Body of pancreas (tissue), 4 donors: ENCODE data around the gene LAMA2. TPM values are rescaled to one million over a fixed set of nuclear protein-coding genes. Genes with fewer than 3 reads are reported as not detected.

Experiments
- ATAC-seq: fragments of 150-250 bp; one replicate; pipeline ENCODE4 v1.9.1; 2016
- DNase-seq, 4 donors: peaks; one replicate each; pipeline ENCODE4 v3.0.0-alpha.2; 2019
- H3K27ac ChIP-seq, 4 donors: fragments of 200-600 bp; sonication (generic); 1 replicate in 3 of 4; 2 replicates in 1 of 4; pipeline versions ENCODE4 v1.5.1 to v1.6.1; 2016 to 2019; ENCODE audit warnings: mild to moderate bottlenecking in 1 of 4, mixed read lengths in 1 of 4, moderate library complexity in 1 of 4
- H3K27me3 ChIP-seq, 2 donors: fragments of 200-600 bp; sonication (generic); one replicate each; pipeline ENCODE4 v1.6.0; 2016; ENCODE audit warnings: mild to moderate bottlenecking in 1 of 2
- H3K36me3 ChIP-seq, 2 donors: fragments of 200-600 bp; sonication (generic); replicated peaks in 1 of 2; 2 replicates each; pipeline ENCODE4 v1.5.1; 2016; ENCODE audit warnings: low read depth in 2 of 2; ENCODE audit not compliant: insufficient read depth in 1 of 2
- H3K4me1 ChIP-seq: fragments of 200-600 bp; sonication (generic); one replicate; pipeline ENCODE4 v1.6.0; 2016
- H3K4me3 ChIP-seq, 2 donors: fragments of 200-600 bp; sonication (generic); 1 replicate in 1 of 2; 2 replicates in 1 of 2; pipeline ENCODE4 v1.5.1; 2016 to 2019
- H3K9me3 ChIP-seq, 3 donors: fragments of 200-600 bp; sonication (generic); 1 replicate in 2 of 3; 2 replicates in 1 of 3; pipeline ENCODE4 v1.5.1; 2016
- POLR2A ChIP-seq, 3 donors: fragments of 450-650 bp; IDR thresholded peaks; one replicate each; pipeline ENCODE4 v1.6.1; 2016; ENCODE audit warnings: antibody characterized with exemption in 3 of 3, mild to moderate bottlenecking in 2 of 3
- WGBS, 2 donors: methylation state at CpG; one replicate each; pipeline ENCODE4 v1.1.5; 2017; 5-methylcytosine and 5-hydroxymethylcytosine counted together
- intact Hi-C: fragments of 100-400 bp; cut with DNase I; formaldehyde crosslinking; loops from one replicate; pipeline ENCODE4 v1.15.1; 2023
- total RNA-seq, 2 donors: library from RNA; depleted of rRNA; stranded (reverse); fragments of >200 nt; gene quantifications; one replicate each; pipeline ENCODE4 v1.1.0, GENCODE V29; 2016
- TF ChIP-seq, protein P1 (sequence below), 7 experiments: fragments of 450-650 bp in 4 of 7; fragments of 200-600 bp in 3 of 7; sonication (generic) in 3 of 7; IDR thresholded peaks; one replicate each; pipeline ENCODE4 v1.5.1; 2016 to 2019; ENCODE audit warnings: antibody characterized with exemption in 7 of 7

Gene LAMA2
- total RNA-seq, 2 donors from 2014 or later = 43.3 to 54.7 TPM

DNA sequence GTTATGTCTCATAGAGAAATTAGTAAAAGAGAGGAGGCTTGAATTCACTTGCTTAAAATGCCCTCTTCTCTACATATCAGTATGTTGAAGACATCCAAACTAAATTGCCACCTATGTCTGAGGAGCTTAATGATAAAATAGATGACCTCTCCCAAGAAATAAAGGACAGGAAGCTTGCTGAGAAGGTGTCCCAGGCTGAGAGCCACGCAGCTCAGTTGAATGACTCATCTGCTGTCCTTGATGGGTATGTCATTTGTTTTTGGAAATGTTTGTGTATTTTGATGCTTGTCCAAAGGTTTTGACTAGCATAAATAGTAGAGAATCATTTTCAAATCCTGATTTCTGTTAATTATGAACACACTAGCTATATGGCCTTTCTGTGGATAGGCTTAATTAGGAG is 519.3 kb downstream of the LAMA2 start:
- no peak overlapping the region for H3K27ac ChIP-seq
- ATAC-seq (no peak), DNase-seq (no peak)
- TF ChIP-seq, protein P1, sequence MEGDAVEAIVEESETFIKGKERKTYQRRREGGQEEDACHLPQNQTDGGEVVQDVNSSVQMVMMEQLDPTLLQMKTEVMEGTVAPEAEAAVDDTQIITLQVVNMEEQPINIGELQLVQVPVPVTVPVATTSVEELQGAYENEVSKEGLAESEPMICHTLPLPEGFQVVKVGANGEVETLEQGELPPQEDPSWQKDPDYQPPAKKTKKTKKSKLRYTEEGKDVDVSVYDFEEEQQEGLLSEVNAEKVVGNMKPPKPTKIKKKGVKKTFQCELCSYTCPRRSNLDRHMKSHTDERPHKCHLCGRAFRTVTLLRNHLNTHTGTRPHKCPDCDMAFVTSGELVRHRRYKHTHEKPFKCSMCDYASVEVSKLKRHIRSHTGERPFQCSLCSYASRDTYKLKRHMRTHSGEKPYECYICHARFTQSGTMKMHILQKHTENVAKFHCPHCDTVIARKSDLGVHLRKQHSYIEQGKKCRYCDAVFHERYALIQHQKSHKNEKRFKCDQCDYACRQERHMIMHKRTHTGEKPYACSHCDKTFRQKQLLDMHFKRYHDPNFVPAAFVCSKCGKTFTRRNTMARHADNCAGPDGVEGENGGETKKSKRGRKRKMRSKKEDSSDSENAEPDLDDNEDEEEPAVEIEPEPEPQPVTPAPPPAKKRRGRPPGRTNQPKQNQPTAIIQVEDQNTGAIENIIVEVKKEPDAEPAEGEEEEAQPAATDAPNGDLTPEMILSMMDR (IDR thresholded peaks at IDR 0.05) = no peak
- TF ChIP-seq POLR2A (IDR thresholded peaks at IDR 0.05) = no peak
- H3K4me3 ChIP-seq = no peak overlapping the region
- no peaks in the 10 kb centered on the region for H3K4me1 ChIP-seq
- no peaks in the 10 kb centered on the region for H3K9me3 ChIP-seq
- H3K27me3 ChIP-seq = no peaks in the 10 kb centered on the region
- 39 to 43% methylated on average over 1 of the region's 1 CpG for WGBS, 2 donors
- intact Hi-C loops = no loop called here
- no peaks in the 10 kb centered on the region for H3K36me3 ChIP-seq

DNA sequence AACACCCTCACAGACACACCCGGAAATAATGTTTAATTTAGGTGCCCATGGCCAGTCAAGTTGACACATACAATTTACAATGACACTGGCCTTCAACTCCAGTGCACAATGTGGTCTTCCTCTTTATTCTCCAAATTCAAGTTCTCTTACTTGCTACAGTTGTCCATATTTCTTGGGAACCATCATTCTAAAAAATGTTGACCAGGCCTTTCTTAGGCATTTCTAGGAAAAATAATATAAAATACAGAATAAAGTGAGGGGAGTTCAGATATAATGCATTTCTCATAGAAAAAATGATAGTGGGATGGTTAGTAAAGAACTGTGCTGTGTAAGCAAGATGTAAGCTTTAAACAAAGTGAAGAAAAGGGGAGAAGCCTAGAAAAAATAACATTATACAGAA is 528.2 kb downstream of the LAMA2 start:
- intact Hi-C loops = no loop called here
- H3K36me3 ChIP-seq = no peaks in the 10 kb centered on the region
- ATAC-seq = no peak

DNA sequence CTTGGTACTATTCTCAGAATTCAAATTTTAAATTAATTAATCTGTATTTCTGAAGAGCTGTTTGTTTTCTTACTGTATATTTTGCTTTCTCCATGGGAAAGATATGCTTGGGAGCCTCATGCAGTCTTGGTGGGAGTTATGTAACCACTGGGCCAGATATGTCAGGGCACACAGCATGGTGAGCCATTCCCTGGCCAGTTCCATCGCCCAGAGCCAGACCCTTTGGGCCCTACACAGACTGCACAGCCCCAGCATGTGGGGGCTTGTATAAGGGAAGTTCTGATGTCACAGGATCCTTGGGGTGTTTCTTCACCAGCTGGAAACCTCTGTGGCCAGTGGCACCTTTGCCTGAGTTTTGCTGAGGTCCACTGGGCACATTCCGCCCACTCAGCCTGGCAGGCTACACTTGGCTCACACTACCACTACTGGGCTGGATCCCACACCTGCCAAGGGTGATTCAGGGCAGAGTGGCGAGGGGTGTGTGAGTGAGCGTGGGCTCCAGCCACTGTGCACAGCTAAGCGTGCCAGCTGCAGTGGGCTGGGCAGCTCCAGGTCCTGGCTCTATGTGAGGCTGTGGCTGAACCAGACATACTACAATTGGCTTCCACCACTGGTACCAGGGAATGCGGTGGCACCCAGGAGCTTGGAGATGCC is 533.5 kb downstream of the LAMA2 start:
- Histone ChIP-seq H3K4me3 (no peak overlapping the region), H3K36me3 (no peaks in the 10 kb centered on the region), H3K27me3 (no peaks in the 10 kb centered on the region), H3K4me1 (no peaks in the 10 kb centered on the region), H3K27ac (no peak overlapping the region), H3K9me3 (no peaks in the 10 kb centered on the region)
- ATAC-seq (no peak), DNase-seq (no peak)
- TF ChIP-seq POLR2A (IDR thresholded peaks at IDR 0.05) = no peak
- TF ChIP-seq, protein P1 (IDR thresholded peaks at IDR 0.05) = no peak
- intact Hi-C loops = no loop called here
- WGBS, 2 donors = 87 to 92% methylated on average over 2 to 6 of the region's 6 CpGs

More for the DNA sequence above, 528.2 kb downstream of the LAMA2 start:
- Histone ChIP-seq H3K9me3 (no peaks in the 10 kb centered on the region), H3K27me3 (no peaks in the 10 kb centered on the region), H3K4me1 (no peaks in the 10 kb centered on the region), H3K4me3 (no peak overlapping the region), H3K27ac (no peak overlapping the region)
- no peak for DNase-seq
- 86 to 89% methylated on average over 1 of the region's 1 CpG for WGBS, 2 donors
- TF ChIP-seq POLR2A (IDR thresholded peaks at IDR 0.05) = no peak
- TF ChIP-seq, protein P1 (IDR thresholded peaks at IDR 0.05) = no peak

DNA sequence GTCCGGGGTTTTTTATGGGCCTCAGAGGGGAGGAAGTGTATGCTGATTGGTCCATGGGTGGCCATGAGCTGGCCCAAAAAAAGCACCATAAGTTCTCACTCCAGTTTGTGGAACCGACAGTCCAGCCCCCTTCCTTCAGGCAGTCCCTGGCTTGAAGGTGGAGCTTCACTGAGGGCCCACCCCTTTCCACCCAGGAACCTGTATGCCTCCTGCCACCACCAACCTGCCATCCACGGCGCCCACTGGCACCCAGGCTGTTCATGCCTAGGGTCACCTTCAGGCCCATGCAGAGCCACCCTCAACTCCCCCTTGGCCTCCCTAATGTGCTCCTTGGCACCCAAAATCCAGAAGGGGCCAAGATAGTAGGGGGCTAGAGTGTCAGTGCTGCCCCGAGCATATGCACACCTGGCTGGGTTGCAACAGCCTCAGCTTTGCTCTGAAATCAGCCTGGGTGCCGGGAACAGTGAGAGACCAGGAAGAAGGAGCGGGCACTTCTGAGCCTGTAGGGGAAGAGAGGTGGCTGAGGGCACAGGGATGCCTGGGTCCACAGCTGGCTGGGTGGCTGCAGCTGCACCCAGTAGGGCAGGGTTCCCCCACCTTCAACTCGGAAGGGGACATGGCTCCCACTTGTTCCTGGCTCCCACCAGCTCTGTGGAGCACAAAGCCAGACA is 534.6 kb downstream of the LAMA2 start:
- DNase-seq (no peak), ATAC-seq (no peak)
- Histone ChIP-seq H3K27me3 (no peaks in the 10 kb centered on the region), H3K4me3 (no peak overlapping the region), H3K36me3 (no peaks in the 10 kb centered on the region), H3K9me3 (no peaks in the 10 kb centered on the region), H3K27ac (no peak overlapping the region), H3K4me1 (no peaks in the 10 kb centered on the region)
- TF ChIP-seq POLR2A (IDR thresholded peaks at IDR 0.05) = no peak
- TF ChIP-seq, protein P1 (IDR thresholded peaks at IDR 0.05) = no peak
- whole genome bisulfite sequencing, 2 donors = 77 to 85% methylated on average over 3 to 8 of the region's 8 CpGs
- intact Hi-C loops = no loop called here

DNA sequence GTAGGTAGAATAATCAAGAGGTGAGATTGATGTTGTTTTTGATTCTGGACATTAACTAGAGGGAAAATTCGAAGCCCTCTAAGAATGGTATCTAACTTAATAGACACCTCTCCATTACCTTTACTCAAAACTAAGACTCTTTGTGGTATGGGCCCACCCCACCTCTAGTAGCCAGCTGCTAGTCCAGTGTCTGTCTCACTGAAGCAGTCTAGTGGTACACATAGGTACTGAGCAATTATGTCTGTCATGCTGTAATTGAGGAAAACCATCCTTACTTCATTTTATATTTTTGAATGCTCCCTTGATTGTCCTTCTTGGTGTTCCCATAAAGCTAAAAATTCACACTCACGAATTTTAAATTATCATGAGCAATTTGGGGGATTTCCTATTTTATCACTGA is 536.4 kb downstream of the LAMA2 start:
- Histone ChIP-seq H3K27ac (no peak overlapping the region), H3K9me3 (no peaks in the 10 kb centered on the region), H3K27me3 (no peaks in the 10 kb centered on the region), H3K36me3 (no peaks in the 10 kb centered on the region), H3K4me3 (no peak overlapping the region), H3K4me1 (no peaks in the 10 kb centered on the region)
- 63 to 64% methylated on average over 2 of the region's 2 CpGs for WGBS, 2 donors
- ATAC-seq (no peak), DNase-seq (no peak)
- TF ChIP-seq, protein P1 (IDR thresholded peaks at IDR 0.05) = no peak
- TF ChIP-seq POLR2A (IDR thresholded peaks at IDR 0.05) = no peak
- intact Hi-C loops = no loop called here
